Astrocyte of the cerebellum (primary cell): ENCODE measurements around the gene LPIN2.
"Not testable (repeated sequence)": the region's sequence is repeated elsewhere in the genome, so short reads cannot be mapped to it uniquely, and the experiment has no call there.

Experiments used
- DNase-seq: peaks from one replicate; pipeline ENCODE4 v3.0.0-alpha.2; 2011; ENCODE audit warnings: low read depth
- H3K4me3 ChIP-seq: 2 replicates; pipeline ENCODE4 v1.5.1; 2011; ENCODE audit warnings: mild to moderate bottlenecking, low read depth, low read length, moderate library complexity
- CTCF ChIP-seq: IDR thresholded peaks from 2 replicates; pipeline ENCODE4 v1.5.1; 2012; ENCODE audit warnings: low read length, low read depth, moderate library complexity, mild to moderate bottlenecking; ENCODE audit errors: missing control alignments
- in situ Hi-C: cut with HindIII; loops from 2 replicates; pipeline ENCODE4 v1.10.0; 2017; ENCODE audit warnings: low sequenced_read_pairs

Gene LPIN2

DNA sequence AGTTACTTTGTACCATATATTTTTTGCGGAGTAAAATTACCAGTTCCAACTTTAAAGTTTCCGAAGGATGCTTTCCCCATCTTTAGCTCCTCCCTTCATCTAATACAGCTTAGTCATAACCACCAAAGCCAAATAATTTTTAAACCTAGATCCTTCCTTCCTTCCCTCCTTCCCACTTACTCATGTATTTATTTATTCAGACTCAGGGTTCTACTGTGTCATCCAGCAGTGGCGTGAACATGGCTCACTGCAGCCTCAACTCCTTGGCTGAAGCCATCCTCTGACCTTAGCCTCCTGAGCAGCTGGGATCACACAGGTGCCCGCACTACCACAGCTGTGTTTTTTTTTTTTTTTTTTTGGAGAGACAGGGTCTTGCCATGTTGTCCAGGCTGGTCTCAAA lies 4.4 kb downstream of the LPIN2 start:
- in situ Hi-C loops, result loop anchor here (5.0 kb wide), 1 partner anchor 54 kb away; no protein-coding TSS in a partner anchor
- no peak overlapping the region for H3K4me3 ChIP-seq
- no peak for TF ChIP-seq CTCF
- no peak for DNase-seq

DNA sequence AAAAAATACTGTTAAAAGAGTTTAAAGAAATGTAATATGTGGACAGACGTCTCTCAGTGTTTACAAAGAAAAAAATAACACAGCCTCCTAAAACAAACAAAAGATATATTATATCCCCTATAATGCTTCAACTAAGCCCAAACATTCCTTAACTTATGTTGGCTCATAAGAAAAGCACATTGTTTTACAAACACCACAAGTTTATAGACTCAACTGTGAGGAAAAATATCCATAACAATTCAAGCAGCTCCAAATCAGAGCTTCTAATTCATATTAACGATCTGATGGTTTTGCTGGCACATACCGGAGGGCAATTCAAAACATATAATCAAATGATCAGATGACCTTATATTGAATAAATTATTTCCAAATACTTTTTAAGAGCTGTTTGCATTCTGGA lies 5.5 kb downstream of the LPIN2 start:
- no peak for DNase-seq
- no peak for TF ChIP-seq CTCF
- H3K4me3 ChIP-seq, result no peak overlapping the region
- in situ Hi-C loops, result loop anchor here (5.0 kb wide), 1 partner anchor 55 kb away; no protein-coding TSS in a partner anchor

- H3K4me3 ChIP-seq, result no peak overlapping the region
- no peak for TF ChIP-seq CTCF
- no peak for DNase-seq
- in situ Hi-C loops, result loop anchor here (5.0 kb wide), 1 partner anchor 57 kb away; no protein-coding TSS in a partner anchor
These were observed 7.5 kb downstream of the LPIN2 start for GRCh38 chr18:3005462-3005861.

DNA sequence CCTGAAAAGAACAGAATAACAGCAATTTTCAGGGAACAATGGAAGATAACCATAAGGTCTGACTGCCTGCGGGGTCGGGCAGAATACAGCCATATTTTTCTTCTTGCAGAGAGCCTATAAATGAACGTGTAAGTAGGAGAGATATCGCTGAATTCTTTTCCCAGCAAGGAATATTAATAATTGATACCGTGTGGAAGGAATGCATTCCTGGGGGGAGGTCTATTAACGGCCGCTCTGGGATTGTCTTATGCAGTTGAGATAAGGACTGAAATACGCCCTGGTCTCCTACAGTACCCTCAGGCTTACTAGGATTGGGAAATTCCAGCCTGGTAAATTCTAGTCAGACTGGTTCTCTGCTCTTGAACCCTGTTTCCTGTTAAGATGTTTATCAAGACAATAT lies 9.2 kb downstream of the LPIN2 start:
- in situ Hi-C loops, H3K4me3 ChIP-seq: not testable (repeated sequence)

GRCh38 chr18:3002732-3003131 lies 10.2 kb downstream of the LPIN2 start:
- no peak for TF ChIP-seq CTCF
- in situ Hi-C loops, result no loop called here

More for the DNA sequence above, 9.2 kb downstream of the LPIN2 start:
- not testable (repeated sequence) for DNase-seq

GRCh38 chr18:2998644-2999043 lies 14.3 kb downstream of the LPIN2 start:
- H3K4me3 ChIP-seq, result no peak overlapping the region
- no peak for DNase-seq
- in situ Hi-C loops, result loop anchor here (10.0 kb wide), 1 partner anchor 84 kb away; no protein-coding TSS in a partner anchor
- TF ChIP-seq CTCF, result no peak

More at GRCh38 chr18:3002732-3003131, 10.2 kb downstream of the LPIN2 start:
- no peak for DNase-seq
- no peak overlapping the region for H3K4me3 ChIP-seq

DNA sequence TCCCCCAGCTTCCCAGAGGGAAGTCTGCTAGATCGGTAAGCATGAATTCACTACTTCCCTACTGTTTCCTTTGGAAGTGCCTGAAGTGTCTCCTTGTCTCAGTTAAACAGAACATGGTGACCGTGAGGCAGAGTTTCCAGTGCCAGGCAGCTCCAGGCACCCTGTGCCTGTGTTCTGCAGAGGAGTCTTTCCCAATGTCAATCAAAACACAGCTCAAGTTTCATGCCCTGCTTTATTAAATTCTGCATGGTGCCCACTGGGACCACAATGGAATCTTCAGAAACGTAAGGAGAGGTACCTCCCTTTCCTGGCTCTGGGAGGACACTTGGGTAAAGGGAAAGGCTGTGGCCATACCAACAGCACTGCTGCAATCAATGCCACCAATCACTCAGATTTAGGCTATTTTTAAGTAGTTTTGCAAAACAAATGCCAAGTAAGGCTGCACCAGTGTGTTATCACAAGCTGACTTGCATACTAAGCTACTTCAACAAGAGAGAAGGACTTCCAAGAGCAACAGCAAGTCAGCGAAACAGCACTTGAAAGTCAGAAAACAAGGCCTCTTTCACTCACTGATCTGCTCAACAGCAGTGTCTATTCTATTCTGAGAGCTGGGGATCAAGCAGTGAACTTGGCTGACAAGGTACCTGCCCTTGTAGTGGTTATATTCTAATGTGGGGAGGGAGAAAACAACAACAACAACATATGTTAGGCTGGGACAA lies 14.9 kb downstream of the LPIN2 start:
- no peak for TF ChIP-seq CTCF
- DNase-seq, result no peak
- in situ Hi-C loops, result loop anchor here (10.0 kb wide), 1 partner anchor 83 kb away; no protein-coding TSS in a partner anchor
- H3K4me3 ChIP-seq, result no peak overlapping the region
